Panc1 (cell line): ENCODE results near the gene CLCN7. TPM values are rescaled to one million over a fixed set of nuclear protein-coding genes. Genes with fewer than 3 reads are reported as not detected.

Source experiments
- ATAC-seq: fragments of 200-7000 bp; cut with Tn5 transposase; 2 replicates; pipeline ENCODE4 v1.9.1; 2020; ENCODE audit warnings: mild to moderate bottlenecking, moderate library complexity
- BruUV-seq: library from RNA; stranded (reverse); fragments of 400-500 nt; replicated peaks from 2 replicates; lab custom pipeline; 2021; lab: Mats Ljungman, UMichigan
- CTCF ChIA-PET: fragments of 300-600 bp; sonication (Branson Sonifier 250); formaldehyde crosslinking; loops from one replicate; lab custom pipeline; 2022; ENCODE audit warnings: antibody characterized with exemption; lab: Charles Lee
- POLR2A ChIA-PET: fragments of 300-600 bp; sonication (Branson Sonifier 250); formaldehyde crosslinking; loops from one replicate; lab custom pipeline; 2022; ENCODE audit warnings: antibody characterized with exemption; lab: Charles Lee
- DNase-seq: peaks from one replicate; pipeline ENCODE4 v3.0.0-alpha.2; 2010; ENCODE audit warnings: low read depth, low spot score
- H3K27ac ChIP-seq: 2 replicates; pipeline ENCODE4 v1.5.1; 2011; ENCODE audit warnings: mild to moderate bottlenecking, low read length, inconsistent platforms
- H3K27me3 ChIP-seq: fragments of 200-500 bp; sonication (Bioruptor generic); 2 replicates; pipeline ENCODE4 v1.6.0; 2014; ENCODE audit warnings: low read length, inconsistent platforms; ENCODE audit not compliant: control insufficient read depth, insufficient read depth
- H3K36me3 ChIP-seq: fragments of 200-500 bp; sonication (Bioruptor generic); 2 replicates; pipeline ENCODE4 v1.5.1; 2014; ENCODE audit warnings: inconsistent platforms, mild to moderate bottlenecking, low read length, moderate library complexity; ENCODE audit not compliant: control insufficient read depth, insufficient read depth
- H3K4me1 ChIP-seq: 2 replicates; pipeline ENCODE4 v1.5.1; 2011; ENCODE audit warnings: inconsistent platforms, mild to moderate bottlenecking, low read length, moderate library complexity; ENCODE audit not compliant: control insufficient read depth, insufficient read depth
- H3K4me3 ChIP-seq, 2 experiments: 2 replicates each; pipeline ENCODE4 v1.5.1; 2011 to 2012; ENCODE audit warnings: low read depth in 2 of 2, low read length in 2 of 2, mild to moderate bottlenecking in 2 of 2, inconsistent platforms in 1 of 2, moderate library complexity in 1 of 2
- H3K9me3 ChIP-seq: fragments of 200-500 bp; sonication (Bioruptor generic); 2 replicates; pipeline ENCODE4 v1.5.1; 2014; ENCODE audit warnings: low read depth, mild to moderate bottlenecking, inconsistent platforms, low read length, moderate library complexity; ENCODE audit not compliant: control insufficient read depth, insufficient read depth
- CTCF ChIP-seq: fragments of 450-650 bp; IDR thresholded peaks from 2 replicates; pipeline ENCODE4 v1.5.1; 2017; ENCODE audit warnings: mild to moderate bottlenecking
- POLR2AphosphoS5 ChIP-seq: IDR thresholded peaks from 2 replicates; pipeline ENCODE4 v1.6.1; 2012; ENCODE audit warnings: mild to moderate bottlenecking, low read depth, low read length, moderate library complexity
- REST ChIP-seq, 2 experiments: IDR thresholded peaks; 2 replicates each; pipeline ENCODE4 v1.6.1; 2011 to 2012; ENCODE audit warnings: low read depth in 2 of 2, control low read depth in 1 of 2, low read length in 1 of 2, mild to moderate bottlenecking in 1 of 2, moderate library complexity in 1 of 2; ENCODE audit not compliant: insufficient read depth in 1 of 2
- SIN3A ChIP-seq: IDR thresholded peaks from 2 replicates; pipeline ENCODE4 v1.6.1; 2012; ENCODE audit warnings: low read depth, mild to moderate bottlenecking, low read length, moderate library complexity, borderline replicate concordance; ENCODE audit not compliant: insufficient read depth
- TCF7L2 ChIP-seq: IDR thresholded peaks from 2 replicates; pipeline ENCODE4 v1.6.1; 2011; ENCODE audit warnings: mild to moderate bottlenecking, low read depth, low read length, inconsistent platforms
- in situ Hi-C: cut with HindIII; loops from 2 replicates; pipeline ENCODE4 v1.10.0; 2016; ENCODE audit warnings: low sequenced_read_pairs, low pct_unique_long_range_greater_than_20kb
- intact Hi-C: fragments of 100-400 bp; cut with micrococcal nuclease; formaldehyde crosslinking; loops from one replicate; pipeline ENCODE4 v1.10.0; 2022; ENCODE audit not compliant: unreplicated experiment
- total RNA-seq: library from RNA; stranded (reverse); gene quantifications from one replicate; pipeline ENCODE4 v1.2.1, GENCODE V29; 2021; ENCODE audit not compliant: unreplicated experiment

The CLCN7 gene
- total RNA-seq, 1 experiment from 2014 or later: 179 TPM

GRCh38 chr16:1464196-1464893 lies 10.5 kb downstream of the CLCN7 start:
- intact Hi-C loops: no loop called here
- DNase-seq (no peak), ATAC-seq (no peak)
- in situ Hi-C loops: no loop called here
- TF ChIP-seq SIN3A: no peak
- TF ChIP-seq POLR2AphosphoS5: no peak
- TF ChIP-seq CTCF: no peak
- no peak for TF ChIP-seq REST (IDR thresholded peaks at IDR 0.05; ENCODE audit: insufficient read depth in 1 of 2, low read depth in 2 of 2, low read length in 1 of 2)
- no peak for TF ChIP-seq TCF7L2
- ChIA-PET POLR2A (no interaction called here), CTCF (no interaction called here)
- Histone ChIP-seq H3K27me3 (no peaks in the 10 kb centered on the region), H3K4me3 (no peak overlapping the region), H3K36me3 (no peaks in the 10 kb centered on the region), H3K4me1 (no peaks in the 10 kb centered on the region), H3K9me3 (no peaks in the 10 kb centered on the region), H3K27ac (no peak overlapping the region)
- no TSS peak for BruUV-seq

- Histone ChIP-seq H3K27ac (no peak overlapping the region), H3K27me3 (no peaks in the 10 kb centered on the region), H3K9me3 (no peaks in the 10 kb centered on the region), H3K4me3 (no peak overlapping the region), H3K4me1 (no peaks in the 10 kb centered on the region), H3K36me3 (no peaks in the 10 kb centered on the region)
- POLR2A ChIA-PET: no interaction called here
- in situ Hi-C loops: no loop called here
- intact Hi-C loops: no loop called here
- TF ChIP-seq POLR2AphosphoS5: no peak
- TF ChIP-seq TCF7L2: no peak
- no peak for TF ChIP-seq CTCF
- no TSS peak for BruUV-seq
- DNase-seq (no peak), ATAC-seq (no peak)
- CTCF ChIA-PET: no interaction called here
Observed at GRCh38 chr16:1461146-1461545, 13.7 kb downstream of the CLCN7 start.
